Karpas-422 (cell line): ENCODE data around the gene NFASC. TPM values are rescaled to one million over a fixed set of nuclear protein-coding genes. Genes with fewer than 3 reads are reported as not detected.
A peak's percentile ranks its signal among the peaks of the same experiment; 100 is the strongest.

Experiments
- DNase-seq: peaks from one replicate; pipeline ENCODE4 v3.0.0-alpha.2; 2015
- H2AFZ ChIP-seq: fragments of 200-600 bp; sonication (generic); 2 replicates; pipeline ENCODE4 v1.6.1; 2014; ENCODE audit warnings: antibody characterized with exemption, low read length, mixed read lengths
- H3K27ac ChIP-seq: fragments of 200-600 bp; sonication (generic); 2 replicates; pipeline ENCODE4 v1.5.1; 2014; ENCODE audit warnings: mild to moderate bottlenecking, low read length, moderate library complexity
- H3K27me3 ChIP-seq: fragments of 200-600 bp; sonication (generic); 2 replicates; pipeline ENCODE4 v1.6.1; 2014; ENCODE audit warnings: low read length, mixed read lengths
- H3K36me3 ChIP-seq: fragments of 200-600 bp; sonication (generic); 2 replicates; pipeline ENCODE4 v1.6.1; 2014; ENCODE audit warnings: low read length, mixed read lengths; ENCODE audit not compliant: insufficient read depth
- H3K4me1 ChIP-seq: fragments of 200-600 bp; sonication (generic); 2 replicates; pipeline ENCODE4 v1.6.1; 2014; ENCODE audit warnings: mild to moderate bottlenecking, low read length, mixed read lengths
- H3K4me2 ChIP-seq: fragments of 200-600 bp; sonication (generic); 2 replicates; pipeline ENCODE4 v1.6.1; 2014; ENCODE audit warnings: low read length, low read depth, mild to moderate bottlenecking; ENCODE audit not compliant: poor library complexity, severe bottlenecking
- H3K4me3 ChIP-seq: fragments of 200-600 bp; sonication (generic); 2 replicates; pipeline ENCODE4 v1.5.1; 2014; ENCODE audit warnings: mild to moderate bottlenecking, antibody characterized with exemption, low read length, mixed read lengths
- H3K79me2 ChIP-seq: fragments of 200-600 bp; sonication (generic); 2 replicates; pipeline ENCODE4 v1.6.1; 2014; ENCODE audit warnings: mild to moderate bottlenecking, low read length, mixed read lengths
- H3K9ac ChIP-seq: fragments of 200-600 bp; sonication (generic); 2 replicates; pipeline ENCODE4 v1.6.0; 2014; ENCODE audit warnings: low read length
- H3K9me2 ChIP-seq: fragments of 200-600 bp; sonication (generic), shearing (Covaris generic); replicated peaks from 2 replicates; pipeline ENCODE4 v1.6.0; 2014; ENCODE audit warnings: mild to moderate bottlenecking, low read length, moderate library complexity; ENCODE audit not compliant: insufficient read depth
- H3K9me3 ChIP-seq: fragments of 300-700, 200-600 bp; sonication (generic); 2 replicates; pipeline ENCODE4 v1.6.1; 2014; ENCODE audit warnings: low read length, mixed read lengths
- H4K20me1 ChIP-seq: fragments of 200-600 bp; sonication (generic); 2 replicates; pipeline ENCODE4 v1.6.1; 2014; ENCODE audit warnings: mild to moderate bottlenecking, antibody characterized with exemption, low read length, low read depth; ENCODE audit not compliant: insufficient read depth
- total RNA-seq: library from RNA; depleted of rRNA; stranded (reverse); fragments of >200 nt; shearing (Covaris generic); gene quantifications from 2 replicates; pipeline ENCODE4 v1.2.3, GENCODE V29; 2014; ENCODE audit warnings: low replicate concordance

Gene NFASC
- total RNA-seq, 1 experiment from 2014 or later = 0.75 TPM

DNA sequence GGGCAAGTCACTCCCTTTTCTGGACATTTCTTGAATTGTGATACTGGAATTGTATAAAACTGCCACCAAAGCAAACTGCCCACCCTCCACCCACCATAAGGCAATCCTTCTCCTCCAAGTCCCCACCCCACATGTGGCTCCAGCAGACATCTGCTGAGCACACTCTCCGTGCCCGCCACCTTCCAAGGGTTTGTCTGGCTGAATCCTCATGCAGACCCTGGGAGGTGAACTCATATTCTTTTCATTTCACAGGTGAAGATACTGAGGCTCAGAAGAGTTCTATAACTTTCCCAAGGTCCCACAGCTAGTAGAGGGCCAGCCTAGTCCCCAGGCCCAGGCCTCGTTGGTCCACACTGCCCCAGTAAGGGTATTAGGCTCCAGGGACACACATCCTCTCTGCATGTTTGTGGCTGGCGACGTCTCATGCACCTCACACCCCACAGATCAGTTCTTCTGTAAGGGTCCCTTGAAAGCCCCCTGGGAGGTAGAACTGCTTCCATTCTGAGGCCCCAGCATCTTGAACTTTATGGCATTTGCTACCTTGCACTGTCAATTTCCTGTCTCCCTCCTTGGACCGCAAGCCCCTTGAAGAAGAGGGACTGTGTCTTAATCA, 186.4 kb downstream of the NFASC start:
- DNase-seq = no peak
- H3K9me2 ChIP-seq = no peaks in the 10 kb centered on the region
- H3K4me2 ChIP-seq = no peak overlapping the region
- no peak overlapping the region for H3K27ac ChIP-seq
- no peaks in the 10 kb centered on the region for H3K36me3 ChIP-seq
- H3K9ac ChIP-seq = no peak overlapping the region
- no peak overlapping the region for H3K4me3 ChIP-seq
- no peaks in the 10 kb centered on the region for H3K4me1 ChIP-seq
- no peaks in the 10 kb centered on the region for H3K27me3 ChIP-seq
- H3K9me3 ChIP-seq = no peaks in the 10 kb centered on the region
- H4K20me1 ChIP-seq = no peaks in the 10 kb centered on the region
- no peaks in the 10 kb centered on the region for H3K79me2 ChIP-seq
- no peak overlapping the region for H2AFZ ChIP-seq

DNA sequence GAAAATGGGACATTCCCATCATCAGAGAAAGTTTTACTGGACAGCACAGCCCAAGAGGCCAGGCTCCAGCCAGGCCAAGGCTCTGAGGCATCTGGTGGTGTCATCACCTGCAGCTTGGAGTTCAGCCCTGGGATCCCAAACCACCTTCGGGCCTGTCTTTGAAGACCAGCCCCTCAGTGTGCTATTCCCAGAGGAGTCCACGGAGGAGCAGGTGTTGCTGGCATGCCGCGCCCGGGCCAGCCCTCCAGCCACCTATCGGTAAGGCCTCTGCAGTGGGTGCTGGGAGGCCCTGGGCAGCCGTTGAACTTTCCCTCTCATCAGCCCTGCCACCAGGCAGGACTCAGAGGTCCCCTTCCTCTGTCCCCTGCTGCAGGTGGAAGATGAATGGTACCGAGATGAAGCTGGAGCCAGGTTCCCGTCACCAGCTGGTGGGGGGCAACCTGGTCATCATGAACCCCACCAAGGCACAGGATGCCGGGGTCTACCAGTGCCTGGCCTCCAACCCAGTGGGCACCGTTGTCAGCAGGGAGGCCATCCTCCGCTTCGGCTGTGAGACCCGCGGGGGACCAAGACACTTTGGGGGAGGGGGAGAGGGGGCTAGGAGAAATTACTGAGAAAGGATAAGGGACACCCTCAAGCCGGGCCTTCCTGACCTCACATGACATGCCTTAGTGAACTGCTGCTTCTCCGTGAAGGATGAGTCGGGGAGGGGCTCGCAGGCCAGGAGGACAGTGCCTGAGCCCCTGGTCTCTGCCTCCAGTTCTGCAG, 187.3 kb downstream of the NFASC start:
- no peak overlapping the region for H3K27ac ChIP-seq
- no peak overlapping the region for H2AFZ ChIP-seq
- H3K27me3 ChIP-seq = no peaks in the 10 kb centered on the region
- no peak overlapping the region for H3K4me2 ChIP-seq
- H3K9me3 ChIP-seq = no peaks in the 10 kb centered on the region
- H3K9ac ChIP-seq = no peak overlapping the region
- no peaks in the 10 kb centered on the region for H3K9me2 ChIP-seq
- no peak overlapping the region for H3K4me3 ChIP-seq
- H3K79me2 ChIP-seq = no peaks in the 10 kb centered on the region
- DNase-seq = no peak
- H4K20me1 ChIP-seq = no peaks in the 10 kb centered on the region
- no peaks in the 10 kb centered on the region for H3K4me1 ChIP-seq
- H3K36me3 ChIP-seq = no peaks in the 10 kb centered on the region

DNA sequence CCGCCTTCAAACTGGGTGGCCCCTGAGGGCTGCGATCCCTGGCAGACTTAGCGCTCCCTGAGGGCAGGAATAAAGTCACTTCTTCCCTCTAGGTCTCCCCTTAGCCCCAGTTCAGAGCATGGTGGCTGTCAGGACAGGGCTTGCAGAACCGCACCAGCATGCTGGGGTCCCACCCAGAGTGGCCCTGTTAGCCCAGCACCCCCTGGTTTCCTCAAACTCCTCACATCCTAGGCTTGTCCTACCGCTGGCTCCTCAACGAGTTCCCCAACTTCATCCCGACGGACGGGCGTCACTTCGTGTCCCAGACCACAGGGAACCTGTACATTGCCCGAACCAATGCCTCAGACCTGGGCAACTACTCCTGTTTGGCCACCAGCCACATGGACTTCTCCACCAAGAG, 188.2 kb downstream of the NFASC start:
- no peaks in the 10 kb centered on the region for H3K79me2 ChIP-seq
- H3K4me1 ChIP-seq = no peaks in the 10 kb centered on the region
- H3K36me3 ChIP-seq = no peaks in the 10 kb centered on the region
- no peaks in the 10 kb centered on the region for H3K9me2 ChIP-seq
- no peaks in the 10 kb centered on the region for H3K9me3 ChIP-seq
- H4K20me1 ChIP-seq = no peaks in the 10 kb centered on the region
- no peak overlapping the region for H3K4me2 ChIP-seq
- no peak overlapping the region for H3K27ac ChIP-seq
- no peaks in the 10 kb centered on the region for H3K27me3 ChIP-seq
- H3K9ac ChIP-seq = no peak overlapping the region
- DNase-seq = no peak
- H2AFZ ChIP-seq = no peak overlapping the region
- no peak overlapping the region for H3K4me3 ChIP-seq

DNA sequence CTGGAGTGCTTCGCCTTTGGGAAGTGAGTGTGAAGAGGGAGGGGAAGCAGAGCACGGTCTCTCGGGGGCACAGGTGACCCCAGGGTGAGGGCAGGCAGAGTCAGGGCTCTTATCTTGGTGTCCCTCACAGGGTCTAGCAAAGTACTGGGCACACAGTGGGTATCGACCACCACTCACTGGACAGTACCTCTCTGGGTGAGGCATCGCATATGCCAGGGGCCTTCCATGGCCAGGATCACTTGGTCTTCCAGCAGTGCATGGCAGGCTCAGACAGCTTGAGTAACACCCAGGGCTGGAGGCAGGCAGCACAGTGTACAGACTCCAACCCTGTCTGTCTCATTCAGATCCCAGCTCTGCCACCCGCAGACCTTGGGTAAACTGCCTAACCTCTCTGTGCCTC, 189.0 kb downstream of the NFASC start:
- Histone ChIP-seq H3K4me2 (no peak overlapping the region), H3K9me3 (no peaks in the 10 kb centered on the region), H3K36me3 (no peaks in the 10 kb centered on the region), H3K4me3 (no peak overlapping the region), H3K27ac (no peak overlapping the region), H3K9ac (no peak overlapping the region), H2AFZ (no peak overlapping the region), H3K9me2 (no peaks in the 10 kb centered on the region), H3K79me2 (no peaks in the 10 kb centered on the region), H3K4me1 (no peaks in the 10 kb centered on the region), H3K27me3 (no peaks in the 10 kb centered on the region), H4K20me1 (no peaks in the 10 kb centered on the region)
- DNase-seq = no peak

DNA sequence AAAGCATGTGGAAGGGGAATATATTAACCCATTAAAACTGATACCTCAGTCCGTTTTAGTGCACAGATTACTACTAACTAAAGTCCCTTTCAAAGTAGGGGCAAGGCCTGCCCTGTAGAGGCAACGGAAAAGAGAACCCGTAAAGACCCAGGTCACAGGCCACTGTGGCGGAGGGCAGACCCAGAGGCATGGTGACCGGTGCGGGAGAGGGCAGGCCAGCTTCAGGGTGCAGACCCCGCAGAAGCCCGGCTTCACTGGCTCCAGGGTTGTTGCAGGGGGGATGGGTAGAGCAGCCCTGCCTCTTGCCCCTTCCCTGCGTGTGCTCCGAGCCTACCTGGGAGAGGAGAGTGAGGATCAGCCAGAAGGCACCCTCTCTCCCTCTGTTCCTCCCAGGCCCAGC, 190.1 kb downstream of the NFASC start:
- Histone ChIP-seq H3K4me2 (no peak overlapping the region), H2AFZ (no peak overlapping the region), H3K27me3 (no peaks in the 10 kb centered on the region), H3K4me3 (no peak overlapping the region), H3K9me2 (no peaks in the 10 kb centered on the region), H4K20me1 (no peaks in the 10 kb centered on the region; the same call in 1 of the 2 replicates), H3K9me3 (no peaks in the 10 kb centered on the region), H3K36me3 (no peaks in the 10 kb centered on the region), H3K4me1 (no peaks in the 10 kb centered on the region), H3K27ac (no peak overlapping the region), H3K79me2 (no peaks in the 10 kb centered on the region), H3K9ac (no peak overlapping the region)
- DNase-seq = no peak

DNA sequence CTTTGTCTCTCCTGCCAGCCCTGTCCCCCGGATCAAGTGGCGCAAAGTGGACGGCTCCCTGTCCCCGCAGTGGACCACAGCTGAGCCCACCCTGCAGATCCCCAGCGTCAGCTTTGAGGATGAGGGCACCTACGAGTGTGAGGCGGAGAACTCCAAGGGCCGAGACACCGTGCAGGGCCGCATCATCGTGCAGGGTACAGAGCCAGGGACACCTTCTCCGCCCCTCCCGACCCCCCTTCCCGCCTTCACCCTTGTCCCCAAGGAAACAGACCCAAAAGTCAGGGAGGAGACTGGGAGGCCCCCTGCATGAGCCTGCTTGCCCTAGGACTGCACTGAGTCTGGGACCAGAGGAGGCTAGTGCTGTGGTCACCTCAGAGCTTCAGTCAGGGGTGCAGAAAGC, 190.6 kb downstream of the NFASC start:
- Histone ChIP-seq H3K4me3 (no peak overlapping the region), H4K20me1 (no peaks in the 10 kb centered on the region; the same call in 1 of the 2 replicates), H2AFZ (no peak overlapping the region), H3K9me3 (no peaks in the 10 kb centered on the region), H3K9ac (no peak overlapping the region), H3K4me1 (no peaks in the 10 kb centered on the region), H3K79me2 (no peaks in the 10 kb centered on the region), H3K27ac (no peak overlapping the region), H3K36me3 (no peaks in the 10 kb centered on the region), H3K4me2 (no peak overlapping the region), H3K27me3 (no peaks in the 10 kb centered on the region), H3K9me2 (no peaks in the 10 kb centered on the region)
- no peak for DNase-seq

DNA sequence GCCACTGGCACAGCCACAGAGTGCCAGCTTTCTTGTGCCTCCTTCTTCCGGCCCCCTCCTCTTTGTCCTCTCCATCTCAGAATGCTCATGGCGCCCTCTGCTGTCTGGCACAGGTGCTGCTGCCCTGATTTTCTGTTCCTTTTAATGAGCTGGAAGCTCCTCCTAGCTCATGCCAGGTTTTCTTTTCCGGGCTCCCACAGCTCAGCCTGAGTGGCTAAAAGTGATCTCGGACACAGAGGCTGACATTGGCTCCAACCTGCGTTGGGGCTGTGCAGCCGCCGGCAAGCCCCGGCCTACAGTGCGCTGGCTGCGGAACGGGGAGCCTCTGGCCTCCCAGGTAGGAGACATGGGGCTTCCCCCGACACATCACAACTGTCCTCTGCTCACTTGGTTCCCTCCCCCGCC, 191.0 kb downstream of the NFASC start:
- no peak overlapping the region for H3K9ac ChIP-seq
- no peaks in the 10 kb centered on the region for H3K27me3 ChIP-seq
- no peaks in the 10 kb centered on the region for H3K79me2 ChIP-seq
- H3K9me3 ChIP-seq = no peaks in the 10 kb centered on the region
- H4K20me1 ChIP-seq = no peaks in the 10 kb centered on the region; the same call in 1 of the 2 replicates
- no peaks in the 10 kb centered on the region for H3K9me2 ChIP-seq
- H3K4me2 ChIP-seq = no peak overlapping the region
- H3K36me3 ChIP-seq = no peaks in the 10 kb centered on the region
- DNase-seq = peak; percentile 93
- no peak overlapping the region for H3K27ac ChIP-seq
- H3K4me1 ChIP-seq = no peaks in the 10 kb centered on the region
- no peak overlapping the region for H2AFZ ChIP-seq
- no peak overlapping the region for H3K4me3 ChIP-seq

DNA sequence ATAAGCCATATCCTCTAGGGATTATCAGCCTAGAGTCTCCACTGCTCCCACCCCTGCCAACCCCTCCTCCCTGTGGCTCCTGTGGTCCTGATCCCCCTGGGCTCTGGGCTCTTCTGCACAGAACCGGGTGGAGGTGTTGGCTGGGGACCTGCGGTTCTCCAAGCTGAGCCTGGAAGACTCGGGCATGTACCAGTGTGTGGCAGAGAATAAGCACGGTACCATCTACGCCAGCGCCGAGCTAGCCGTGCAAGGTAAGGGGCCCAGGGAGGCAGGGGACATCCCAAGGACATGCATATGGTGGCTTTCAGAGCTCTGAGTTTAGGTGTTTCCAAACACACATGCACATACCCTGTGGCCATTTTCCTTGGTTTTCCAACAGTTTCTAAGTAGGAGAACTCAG, 191.7 kb downstream of the NFASC start:
- Histone ChIP-seq H3K4me3 (no peak overlapping the region), H3K9me2 (no peaks in the 10 kb centered on the region), H2AFZ (no peak overlapping the region), H3K9me3 (no peaks in the 10 kb centered on the region), H3K27me3 (no peaks in the 10 kb centered on the region), H3K4me1 (no peaks in the 10 kb centered on the region), H3K27ac (no peak overlapping the region), H3K4me2 (no peak overlapping the region), H3K36me3 (no peaks in the 10 kb centered on the region), H4K20me1 (no peaks in the 10 kb centered on the region; the same call in 1 of the 2 replicates), H3K9ac (no peak overlapping the region), H3K79me2 (no peaks in the 10 kb centered on the region)
- DNase-seq = no peak
